ENCODE results near the gene CADPS2. TPM values are rescaled to one million over a fixed set of nuclear protein-coding genes. Genes with fewer than 3 reads are reported as not detected.

The CADPS2 gene
- total and polyA plus RNA-seq, 4 donors: 5.6 to 41.1 (median 11.0) TPM

- 96% methylated on average over 2 of the region's 2 CpGs for WGBS
- H3K27ac ChIP-seq (ENCODE audit: low read depth in 1 of 2, low read length in 2 of 2): no peak overlapping the region
- H3K4me3 ChIP-seq (ENCODE audit: low read depth in 1 of 3, low read length in 3 of 3): no peak overlapping the region
- no peaks in the 10 kb centered on the region for H3K27me3 ChIP-seq (ENCODE audit: control insufficient read depth in 4 of 4, insufficient read depth in 4 of 4, low read length in 3 of 4)
- H3K9ac ChIP-seq (ENCODE audit: low read depth in 1 of 2, low read length in 2 of 2): no peak overlapping the region
- no peaks in the 10 kb centered on the region for H3K4me1 ChIP-seq (ENCODE audit: control insufficient read depth in 4 of 4, insufficient read depth in 4 of 4, low read length in 3 of 4)
- TF ChIP-seq TAF1 (conservative IDR thresholded peaks at IDR 0.05) (no peak), FOXA2 (IDR thresholded peaks at IDR 0.05) (no peak), GABPA (IDR thresholded peaks at IDR 0.05 in 1 of 2, conservative IDR thresholded peaks at IDR 0.05 in 1 of 2) (no peak), EGR1 (IDR thresholded peaks at IDR 0.05; ENCODE audit: low read depth in 2 of 2) (no peak), FOXA1 (IDR thresholded peaks at IDR 0.05) (no peak), RXRA (IDR thresholded peaks at IDR 0.05) (no peak), HNF4A (conservative IDR thresholded peaks at IDR 0.05) (no peak), MAX (IDR thresholded peaks at IDR 0.05) (no peak), REST (IDR thresholded peaks at IDR 0.05) (no peak), HNF4G (IDR thresholded peaks at IDR 0.05) (no peak), CTCF (IDR thresholded peaks at IDR 0.05; ENCODE audit: low read depth, low read length, missing input control) (no peak), SP1 (IDR thresholded peaks at IDR 0.05) (no peak), NR2F2 (IDR thresholded peaks at IDR 0.05) (no peak), ATF3 (IDR thresholded peaks at IDR 0.05) (no peak), JUND (IDR thresholded peaks at IDR 0.05) (no peak), ZBTB33 (IDR thresholded peaks at IDR 0.05) (no peak), YY1 (IDR thresholded peaks at IDR 0.05) (no peak), RAD21 (IDR thresholded peaks at IDR 0.05) (no peak)
- no peaks in the 10 kb centered on the region for H3K9me3 ChIP-seq (ENCODE audit: control insufficient read depth in 4 of 4, low read length in 3 of 4)
- DNase-seq (ENCODE audit: low spot score): no peak
- no peaks in the 10 kb centered on the region for H3K36me3 ChIP-seq (ENCODE audit: control insufficient read depth in 4 of 4, insufficient read depth in 3 of 4, low read depth in 1 of 4, low read length in 3 of 4)
Observed at GRCh38 chr7:122543891-122544290, 342.4 kb downstream of the CADPS2 start.

All from liver (tissue), 9 donors.